Parathyroid adenoma (tissue), 2 donors: ENCODE measurements around the gene PADI6.

Experiments
- H2AFZ ChIP-seq: fragments of 300-600 bp; sonication (generic); one replicate; pipeline ENCODE4 v1.7.0; 2017; ENCODE audit warnings: antibody characterized with exemption, mild to moderate bottlenecking
- H3K27ac ChIP-seq: fragments of 300-600 bp; sonication (generic); one replicate; pipeline ENCODE4 v1.7.0; 2017
- H3K27me3 ChIP-seq: fragments of 300-600 bp; sonication (generic); one replicate; pipeline ENCODE4 v1.7.0; 2017; ENCODE audit warnings: low read length; ENCODE audit not compliant: control insufficient read depth, insufficient read depth
- H3K36me3 ChIP-seq: fragments of 300-600 bp; sonication (generic); one replicate; pipeline ENCODE4 v1.7.0; 2017; ENCODE audit warnings: low read length; ENCODE audit not compliant: control insufficient read depth, insufficient read depth
- H3K4me1 ChIP-seq: fragments of 300-600 bp; sonication (generic); one replicate; pipeline ENCODE4 v1.7.0; 2017; ENCODE audit warnings: control low read depth
- H3K4me2 ChIP-seq: fragments of 300-600 bp; sonication (generic); one replicate; pipeline ENCODE4 v1.7.0; 2017; ENCODE audit warnings: low read length
- H3K4me3 ChIP-seq: fragments of 300-600 bp; sonication (generic); one replicate; pipeline ENCODE4 v1.7.0; 2017; ENCODE audit warnings: low read depth, low read length
- H3K79me2 ChIP-seq: fragments of 300-600 bp; sonication (generic); one replicate; pipeline ENCODE4 v1.7.0; 2017; ENCODE audit warnings: control low read depth
- H3K9ac ChIP-seq: fragments of 300-600 bp; sonication (generic); one replicate; pipeline ENCODE4 v1.7.0; 2017; ENCODE audit warnings: mild to moderate bottlenecking
- H3K9me3 ChIP-seq: fragments of 300-600 bp; sonication (generic); one replicate; pipeline ENCODE4 v1.7.0; 2017; ENCODE audit warnings: low read length; ENCODE audit not compliant: control insufficient read depth
- CTCF ChIP-seq: fragments of 300-600 bp; sonication (generic); IDR thresholded peaks from one replicate; pipeline ENCODE4 v1.7.0; 2017; ENCODE audit warnings: antibody characterized with exemption, mild to moderate bottlenecking
- donor health status: primary hyperparathyroidism.

Gene PADI6

GRCh38 chr1:17360272-17360956 lies 11.6 kb upstream of the PADI6 start:
- Histone ChIP-seq H3K9me3 (no peaks in the 10 kb centered on the region), H3K27ac (no peak overlapping the region), H2AFZ (no peak overlapping the region), H3K9ac (no peak overlapping the region), H3K27me3 (no peaks in the 10 kb centered on the region), H3K4me3 (no peak overlapping the region), H3K4me1 (no peaks in the 10 kb centered on the region), H3K4me2 (no peak overlapping the region), H3K36me3 (no peaks in the 10 kb centered on the region), H3K79me2 (no peaks in the 10 kb centered on the region)
- no peak for TF ChIP-seq CTCF

GRCh38 chr1:17361687-17362086 lies 10.3 kb upstream of the PADI6 start:
- no peaks in the 10 kb centered on the region for H3K27me3 ChIP-seq
- no peaks in the 10 kb centered on the region for H3K9me3 ChIP-seq
- no peak overlapping the region for H3K27ac ChIP-seq
- no peak overlapping the region for H3K4me3 ChIP-seq
- H3K4me2 ChIP-seq = no peak overlapping the region
- H3K36me3 ChIP-seq = no peaks in the 10 kb centered on the region
- no peak overlapping the region for H3K9ac ChIP-seq
- H3K79me2 ChIP-seq = no peaks in the 10 kb centered on the region
- H2AFZ ChIP-seq = no peak overlapping the region
- no peak for TF ChIP-seq CTCF
- H3K4me1 ChIP-seq = no peaks in the 10 kb centered on the region

- Histone ChIP-seq H3K79me2 (no peaks in the 10 kb centered on the region), H3K9ac (no peak overlapping the region), H3K36me3 (no peaks in the 10 kb centered on the region), H3K9me3 (no peaks in the 10 kb centered on the region), H3K4me2 (no peak overlapping the region), H2AFZ (no peak overlapping the region), H3K4me1 (no peaks in the 10 kb centered on the region), H3K27ac (no peak overlapping the region), H3K27me3 (no peaks in the 10 kb centered on the region), H3K4me3 (no peak overlapping the region)
- TF ChIP-seq CTCF = no peak
These were observed 8.6 kb upstream of the PADI6 start for GRCh38 chr1:17363351-17363750.

GRCh38 chr1:17363771-17364170 lies 8.2 kb upstream of the PADI6 start:
- no peak for TF ChIP-seq CTCF
- no peak overlapping the region for H3K9ac ChIP-seq
- no peak overlapping the region for H3K4me3 ChIP-seq
- H3K9me3 ChIP-seq = no peaks in the 10 kb centered on the region
- H3K27ac ChIP-seq = no peak overlapping the region
- no peaks in the 10 kb centered on the region for H3K79me2 ChIP-seq
- no peak overlapping the region for H2AFZ ChIP-seq
- no peaks in the 10 kb centered on the region for H3K4me1 ChIP-seq
- H3K4me2 ChIP-seq = no peak overlapping the region
- H3K27me3 ChIP-seq = no peaks in the 10 kb centered on the region
- H3K36me3 ChIP-seq = no peaks in the 10 kb centered on the region

- H3K79me2 ChIP-seq = no peaks in the 10 kb centered on the region
- no peak overlapping the region for H2AFZ ChIP-seq
- no peak overlapping the region for H3K4me2 ChIP-seq
- no peak for TF ChIP-seq CTCF
- H3K27ac ChIP-seq = no peak overlapping the region
- H3K4me1 ChIP-seq = no peaks in the 10 kb centered on the region
- no peaks in the 10 kb centered on the region for H3K27me3 ChIP-seq
- no peaks in the 10 kb centered on the region for H3K36me3 ChIP-seq
- H3K4me3 ChIP-seq = no peak overlapping the region
- H3K9me3 ChIP-seq = no peaks in the 10 kb centered on the region
- no peak overlapping the region for H3K9ac ChIP-seq
These were observed 6.7 kb upstream of the PADI6 start for GRCh38 chr1:17365293-17365692.
